Mammary epithelial cell (primary cell): ENCODE data around the gene HMHB1.

Experiments
- CTCF ChIP-seq, 2 donors: IDR thresholded peaks in 1 of 2; conservative IDR thresholded peaks in 1 of 2; 2 replicates each; pipeline ENCODE4 v1.5.1; 2011 to 2012; ENCODE audit warnings: inconsistent platforms in 2 of 2, low read length in 2 of 2, mild to moderate bottlenecking in 2 of 2, control low read depth in 1 of 2, low read depth in 1 of 2; ENCODE audit not compliant: insufficient read depth in 1 of 2; ENCODE audit errors: extremely low read depth in 1 of 2
- EZH2 ChIP-seq: IDR thresholded peaks from 2 replicates; pipeline ENCODE4 v1.6.1; 2012; ENCODE audit warnings: low read length, inconsistent platforms, borderline replicate concordance

- TF ChIP-seq CTCF (conservative IDR thresholded peaks at IDR 0.05 in 1 of 2, IDR thresholded peaks at IDR 0.05 in 1 of 2; ENCODE audit: extremely low read depth in 1 of 2, insufficient read depth in 1 of 2, low read depth in 1 of 2, low read length in 2 of 2) = no peak
- no peak for TF ChIP-seq EZH2
Observed at GRCh38 chr5:143781993-143782520, 29.9 kb upstream of the HMHB1 start.
